HepG2 (cell line): ENCODE data around the gene ATP6V0E1. TPM values are rescaled to one million over a fixed set of nuclear protein-coding genes. Genes with fewer than 3 reads are reported as not detected.

ENCODE experiments used
- ARHGAP35 ChIP-seq: sonication (generic); formaldehyde crosslinking; IDR thresholded peaks from 2 replicates; pipeline ENCODE4 v1.9.0; 2022; ENCODE audit warnings: mild to moderate bottlenecking, inconsistent platforms, moderate library complexity, missing genetic modification reagents, borderline replicate concordance
- BCL3 ChIP-seq: sonication (generic); formaldehyde crosslinking; IDR thresholded peaks from 2 replicates; pipeline ENCODE4 v1.5.1; 2020; ENCODE audit warnings: mild to moderate bottlenecking, missing genetic modification reagents, moderate library complexity
- GATA4 ChIP-seq: sonication (generic); IDR thresholded peaks from 2 replicates; pipeline ENCODE4 v1.6.1; 2016; ENCODE audit warnings: antibody characterized with exemption, low read depth, borderline replicate concordance
- GLI4 ChIP-seq: sonication (generic); formaldehyde crosslinking; IDR thresholded peaks from 2 replicates; pipeline ENCODE4 v1.5.1; 2020; ENCODE audit warnings: missing genetic modification reagents, mild to moderate bottlenecking, moderate library complexity, borderline replicate concordance
- NR2F2 ChIP-seq: IDR thresholded peaks from 2 replicates; pipeline ENCODE4 v1.6.1; 2012; ENCODE audit warnings: low read depth, inconsistent platforms, borderline replicate concordance
- SIX1 ChIP-seq: sonication (generic); formaldehyde crosslinking; IDR thresholded peaks from 2 replicates; pipeline ENCODE4 v1.4.0; 2020; ENCODE audit warnings: missing genetic modification reagents, borderline replicate concordance
- SP2 ChIP-seq: sonication (generic); formaldehyde crosslinking; IDR thresholded peaks from 2 replicates; pipeline ENCODE4 v1.5.1; 2020; ENCODE audit warnings: mild to moderate bottlenecking, missing genetic modification reagents
- SP4 ChIP-seq: sonication (generic); formaldehyde crosslinking; IDR thresholded peaks from 2 replicates; pipeline ENCODE4 v1.8.1; 2023; ENCODE audit warnings: mild to moderate bottlenecking, missing genetic modification reagents
- SRF ChIP-seq: IDR thresholded peaks from 2 replicates; pipeline ENCODE4 v1.6.1; 2011; ENCODE audit warnings: mild to moderate bottlenecking, low read depth, low read length, moderate library complexity
- U2AF2 ChIP-seq: fragments of 200-400 bp; formaldehyde crosslinking; IDR thresholded peaks from 2 replicates; pipeline ENCODE4 v1.6.1; 2017; ENCODE audit warnings: low read depth, mild to moderate bottlenecking, low read length
- YEATS4 ChIP-seq: sonication (generic); formaldehyde crosslinking; IDR thresholded peaks from 2 replicates; pipeline ENCODE4 v1.4.0; 2020; ENCODE audit warnings: missing genetic modification reagents, borderline replicate concordance
- ZBTB2 ChIP-seq: sonication (generic); formaldehyde crosslinking; IDR thresholded peaks from 2 replicates; pipeline ENCODE4 v1.8.0; 2022; ENCODE audit warnings: low read depth, missing genetic modification reagents
- ZFX ChIP-seq: sonication (generic); formaldehyde crosslinking; IDR thresholded peaks from 2 replicates; pipeline ENCODE4 v1.4.0; 2020; ENCODE audit warnings: mild to moderate bottlenecking, low read depth, missing genetic modification reagents, moderate library complexity
- ZNF235 ChIP-seq: sonication (generic); formaldehyde crosslinking; IDR thresholded peaks from 2 replicates; pipeline ENCODE4 v1.8.1; 2023; ENCODE audit warnings: mild to moderate bottlenecking, missing genetic modification reagents, borderline replicate concordance
- ZNF543 ChIP-seq: sonication (generic); formaldehyde crosslinking; IDR thresholded peaks from 2 replicates; pipeline ENCODE4 v1.4.0; 2020; ENCODE audit warnings: mild to moderate bottlenecking, missing genetic modification reagents
- ZXDC ChIP-seq: sonication (generic); formaldehyde crosslinking; IDR thresholded peaks from 2 replicates; pipeline ENCODE4 v1.5.0; 2020; ENCODE audit warnings: mild to moderate bottlenecking, missing genetic modification reagents
- polyA plus RNA-seq, 8 experiments: library from polyadenylated mRNA; depleted of rRNA in 3 of 8; stranded (reverse) in 7 of 8; unstranded in 1 of 8; fragments of >200 nt; fragmentation: Illumina TruSeq in 4 of 8; extraction: Trizol in 4 of 8; gene quantifications; 2 replicates each; pipeline versions ENCODE4 v1.2.1 to v1.2.3, GENCODE V29; 2011 to 2016; ENCODE audit warnings: low read depth in 4 of 8, missing spikeins in 1 of 8, mixed read lengths in 1 of 8; ENCODE audit not compliant: insufficient read depth in 1 of 8
- total RNA-seq, 5 experiments: library from RNA; depleted of rRNA; stranded (reverse); fragments of >200 nt; fragmentation: Illumina TruSeq; extraction: Trizol; gene quantifications; 2 replicates each; pipeline ENCODE4 v1.2.3, GENCODE V29; 2016; ENCODE audit warnings: low read depth in 1 of 5
- TF ChIP-seq, protein P1 (sequence below): sonication (generic); formaldehyde crosslinking; IDR thresholded peaks from 2 replicates; pipeline ENCODE4 v1.5.0; 2020; ENCODE audit warnings: mild to moderate bottlenecking, missing genetic modification reagents

Gene ATP6V0E1
- total and polyA plus RNA-seq, 2 of the 13 experiments (the other 11 are each of a cell fraction or from before 2014, with no cell fraction given), result 143 to 215 TPM

- TF ChIP-seq, protein P1, sequence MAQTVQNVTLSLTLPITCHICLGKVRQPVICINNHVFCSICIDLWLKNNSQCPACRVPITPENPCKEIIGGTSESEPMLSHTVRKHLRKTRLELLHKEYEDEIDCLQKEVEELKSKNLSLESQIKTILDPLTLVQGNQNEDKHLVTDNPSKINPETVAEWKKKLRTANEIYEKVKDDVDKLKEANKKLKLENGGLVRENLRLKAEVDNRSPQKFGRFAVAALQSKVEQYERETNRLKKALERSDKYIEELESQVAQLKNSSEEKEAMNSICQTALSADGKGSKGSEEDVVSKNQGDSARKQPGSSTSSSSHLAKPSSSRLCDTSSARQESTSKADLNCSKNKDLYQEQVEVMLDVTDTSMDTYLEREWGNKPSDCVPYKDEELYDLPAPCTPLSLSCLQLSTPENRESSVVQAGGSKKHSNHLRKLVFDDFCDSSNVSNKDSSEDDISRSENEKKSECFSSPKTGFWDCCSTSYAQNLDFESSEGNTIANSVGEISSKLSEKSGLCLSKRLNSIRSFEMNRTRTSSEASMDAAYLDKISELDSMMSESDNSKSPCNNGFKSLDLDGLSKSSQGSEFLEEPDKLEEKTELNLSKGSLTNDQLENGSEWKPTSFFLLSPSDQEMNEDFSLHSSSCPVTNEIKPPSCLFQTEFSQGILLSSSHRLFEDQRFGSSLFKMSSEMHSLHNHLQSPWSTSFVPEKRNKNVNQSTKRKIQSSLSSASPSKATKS, result no peak
- TF ChIP-seq YEATS4 (CRISPR knock-in tag) (0 out of 2 replicates have a peak, but pooled peaks have one; percentile 29), ARHGAP35 (CRISPR knock-in tag) (no peak), ZNF543 (CRISPR knock-in tag) (peak; percentile 17; the same call in 1 of the 2 replicates), BCL3 (CRISPR knock-in tag) (no peak), ZBTB2 (CRISPR knock-in tag) (no peak), SIX1 (CRISPR knock-in tag) (no peak), ZFX (CRISPR knock-in tag) (peak; percentile 79), ZNF235 (CRISPR knock-in tag) (0 out of 2 replicates have a peak, but pooled peaks have one; percentile 0), U2AF2 (no peak), ZXDC (CRISPR knock-in tag) (no peak), SP2 (CRISPR knock-in tag) (no peak), GLI4 (CRISPR knock-in tag) (0 out of 2 replicates have a peak, but pooled peaks have one; percentile 2), NR2F2 (no peak), GATA4 (no peak), SP4 (CRISPR knock-in tag) (peak; percentile 43; the same call in 1 of the 2 replicates), SRF (no peak)
Observed at GRCh38 chr5:172958331-172959046, 25.1 kb upstream of the ATP6V0E1 start (continued).
